Retinal pigment epithelial cell (primary cell): ENCODE data around the gene DUSP3.

Experiments
- DNase-seq: peaks from one replicate; pipeline ENCODE4 v3.0.0-alpha.2; 2010; ENCODE audit warnings: low read depth
- H3K4me3 ChIP-seq: 2 replicates; pipeline ENCODE4 v1.5.1; 2011; ENCODE audit warnings: mild to moderate bottlenecking, low read length, control low read depth, moderate library complexity
- TF ChIP-seq, protein P1 (sequence below): conservative IDR thresholded peaks from 2 replicates; pipeline ENCODE4 v1.5.1; 2011; ENCODE audit warnings: low read depth, low read length, control low read depth, inconsistent platforms

Gene DUSP3

DNA sequence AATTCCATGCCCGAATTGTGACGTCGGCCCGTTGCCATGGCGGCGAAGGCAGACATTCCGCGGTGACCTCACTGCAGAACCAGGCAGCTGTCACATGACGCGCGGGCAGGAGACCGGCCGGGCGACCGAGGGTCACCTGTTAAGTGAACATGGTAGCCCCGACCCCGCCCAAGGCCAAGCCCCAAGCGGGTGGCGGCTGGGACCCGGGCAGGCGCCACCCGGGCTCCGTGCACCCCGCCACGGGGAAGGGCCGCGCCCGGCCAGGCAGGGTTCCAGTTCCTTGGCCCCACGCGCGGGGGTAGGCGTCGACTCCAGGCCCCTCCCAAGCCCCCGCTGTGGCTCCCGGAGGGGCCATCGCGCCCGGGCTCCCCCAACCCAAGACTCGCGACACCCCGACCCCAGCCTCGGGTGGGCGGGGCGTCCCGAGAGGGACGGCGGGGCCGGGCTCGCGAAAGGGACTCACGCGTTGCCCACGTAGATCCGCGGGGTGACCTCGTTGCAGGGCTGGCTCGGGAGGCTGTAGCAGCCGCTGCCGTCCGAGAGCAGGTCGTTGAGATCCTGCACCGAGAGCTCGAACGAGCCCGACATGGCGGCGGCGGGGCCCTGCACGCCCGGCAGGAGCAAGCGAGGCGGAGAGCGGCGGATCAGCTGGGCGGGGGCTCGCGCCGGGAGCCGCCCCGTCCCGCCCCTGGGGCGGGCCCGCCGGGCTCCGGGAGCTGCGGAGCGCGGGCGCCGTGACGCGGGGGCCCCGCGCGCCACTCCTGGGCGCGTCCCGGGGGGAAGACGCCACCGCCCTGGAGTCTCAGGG, at the start of gene DUSP3:
DUSP3 (minus strand) TSS at position 641 of the 808 bp plus-strand sequence; CDS start at position 588, 53 bp downstream.
- TF ChIP-seq, protein P1, sequence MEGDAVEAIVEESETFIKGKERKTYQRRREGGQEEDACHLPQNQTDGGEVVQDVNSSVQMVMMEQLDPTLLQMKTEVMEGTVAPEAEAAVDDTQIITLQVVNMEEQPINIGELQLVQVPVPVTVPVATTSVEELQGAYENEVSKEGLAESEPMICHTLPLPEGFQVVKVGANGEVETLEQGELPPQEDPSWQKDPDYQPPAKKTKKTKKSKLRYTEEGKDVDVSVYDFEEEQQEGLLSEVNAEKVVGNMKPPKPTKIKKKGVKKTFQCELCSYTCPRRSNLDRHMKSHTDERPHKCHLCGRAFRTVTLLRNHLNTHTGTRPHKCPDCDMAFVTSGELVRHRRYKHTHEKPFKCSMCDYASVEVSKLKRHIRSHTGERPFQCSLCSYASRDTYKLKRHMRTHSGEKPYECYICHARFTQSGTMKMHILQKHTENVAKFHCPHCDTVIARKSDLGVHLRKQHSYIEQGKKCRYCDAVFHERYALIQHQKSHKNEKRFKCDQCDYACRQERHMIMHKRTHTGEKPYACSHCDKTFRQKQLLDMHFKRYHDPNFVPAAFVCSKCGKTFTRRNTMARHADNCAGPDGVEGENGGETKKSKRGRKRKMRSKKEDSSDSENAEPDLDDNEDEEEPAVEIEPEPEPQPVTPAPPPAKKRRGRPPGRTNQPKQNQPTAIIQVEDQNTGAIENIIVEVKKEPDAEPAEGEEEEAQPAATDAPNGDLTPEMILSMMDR, result no peak
- peak; percentile 79 for DNase-seq
- H3K4me3 ChIP-seq, result peak within 1 kb of the TSS; percentile 76

DNA sequence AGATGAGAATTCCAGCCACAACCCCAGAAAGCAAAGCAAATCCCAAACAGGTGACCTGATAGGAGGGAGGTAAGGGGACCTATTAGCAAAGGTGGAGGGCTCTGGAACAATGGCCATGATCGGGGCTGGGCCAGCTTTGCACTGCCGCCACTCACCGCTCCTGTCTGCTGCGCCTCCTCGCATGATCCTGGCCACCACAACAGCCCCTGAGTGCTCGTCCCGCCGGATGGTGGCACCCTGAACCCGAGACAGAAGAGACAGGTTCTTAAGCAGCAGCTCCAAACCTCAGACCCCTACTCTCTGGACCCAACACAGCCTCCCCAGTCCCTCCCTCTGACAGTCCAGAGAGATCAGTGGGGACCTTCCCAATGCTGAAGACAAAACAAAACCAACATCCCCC, 48.8 kb upstream of the DUSP3 start:
- no peak for DNase-seq
- H3K4me3 ChIP-seq, result no peak overlapping the region
- TF ChIP-seq, protein P1, result no peak

DNA sequence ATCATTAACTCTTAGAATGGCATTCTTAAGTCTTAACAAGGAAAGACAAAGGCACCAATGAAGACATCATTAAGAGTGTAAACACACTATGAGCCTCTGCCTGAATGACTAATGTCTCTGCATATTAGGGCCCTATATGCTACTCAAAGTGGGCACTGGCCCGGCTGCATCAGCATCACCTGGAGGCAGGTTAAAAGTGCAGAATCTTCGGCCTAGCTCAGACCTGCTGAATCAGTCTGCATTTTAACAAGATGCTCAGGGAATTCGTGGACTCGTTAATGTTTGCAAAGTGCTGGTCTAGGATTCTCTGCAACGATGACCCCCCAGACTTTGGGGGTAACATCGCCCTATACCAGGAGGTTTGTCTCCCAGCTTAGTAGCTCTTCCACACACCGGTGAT, 47.4 kb upstream of the DUSP3 start:
- H3K4me3 ChIP-seq, result no peak overlapping the region
- DNase-seq, result no peak
- TF ChIP-seq, protein P1, result no peak

DNA sequence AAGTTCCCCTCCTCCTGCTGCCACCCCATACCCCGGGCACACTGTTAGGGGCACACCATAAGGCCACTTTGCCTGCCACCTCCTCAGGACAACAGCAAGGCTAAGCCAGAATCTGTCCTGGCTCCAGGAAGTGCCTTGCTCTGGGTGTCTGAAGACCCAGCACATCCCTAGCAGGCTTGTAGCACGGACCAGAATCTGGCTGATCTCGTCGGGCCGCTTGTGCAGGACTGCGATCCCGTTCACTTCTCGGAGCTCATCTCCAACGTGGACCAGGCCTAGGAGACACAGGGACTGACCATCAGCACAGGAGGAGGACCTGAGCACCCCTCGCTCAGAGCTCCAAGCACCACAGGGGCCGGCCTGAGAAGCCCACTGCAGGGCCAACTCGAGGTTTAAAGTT, 46.8 kb upstream of the DUSP3 start:
- DNase-seq, result no peak
- TF ChIP-seq, protein P1, result no peak
- H3K4me3 ChIP-seq, result no peak overlapping the region

DNA sequence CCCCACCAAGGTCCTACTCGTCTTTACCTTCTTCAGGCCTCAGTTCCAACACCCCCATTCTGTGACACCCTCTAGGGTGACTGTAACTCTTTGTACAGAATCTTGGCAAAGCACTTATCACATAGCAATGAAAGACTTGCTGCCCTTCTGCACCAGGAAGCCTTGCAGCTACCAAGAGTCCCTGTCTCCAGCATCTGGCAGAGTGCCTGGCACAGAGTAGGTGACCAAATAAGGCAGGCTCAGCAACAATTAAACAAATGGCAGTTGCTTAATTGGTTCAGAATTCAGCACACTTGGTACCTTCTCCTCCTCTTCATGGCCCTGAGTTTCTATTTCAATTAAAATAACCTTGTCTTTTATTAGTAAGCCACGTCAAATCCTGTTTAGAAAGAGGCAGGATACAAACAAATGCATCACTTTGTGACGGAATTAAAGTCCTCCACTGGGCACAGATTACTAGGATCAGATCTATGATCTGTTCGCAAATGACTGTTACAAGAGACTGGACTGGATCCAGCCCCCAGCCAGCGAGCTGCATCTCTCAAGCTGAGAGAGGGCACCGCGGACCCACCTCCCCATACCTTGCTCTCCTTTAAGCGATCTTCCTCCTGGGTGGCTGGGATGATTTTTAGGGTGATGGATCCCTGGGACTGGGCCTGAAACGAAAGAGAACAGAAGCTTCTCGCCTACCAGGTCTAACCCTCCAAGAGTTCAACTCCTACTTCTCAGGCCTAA, 44.7 kb upstream of the DUSP3 start:
- H3K4me3 ChIP-seq, result no peak overlapping the region
- TF ChIP-seq, protein P1, result no peak
- DNase-seq, result no peak

DNA sequence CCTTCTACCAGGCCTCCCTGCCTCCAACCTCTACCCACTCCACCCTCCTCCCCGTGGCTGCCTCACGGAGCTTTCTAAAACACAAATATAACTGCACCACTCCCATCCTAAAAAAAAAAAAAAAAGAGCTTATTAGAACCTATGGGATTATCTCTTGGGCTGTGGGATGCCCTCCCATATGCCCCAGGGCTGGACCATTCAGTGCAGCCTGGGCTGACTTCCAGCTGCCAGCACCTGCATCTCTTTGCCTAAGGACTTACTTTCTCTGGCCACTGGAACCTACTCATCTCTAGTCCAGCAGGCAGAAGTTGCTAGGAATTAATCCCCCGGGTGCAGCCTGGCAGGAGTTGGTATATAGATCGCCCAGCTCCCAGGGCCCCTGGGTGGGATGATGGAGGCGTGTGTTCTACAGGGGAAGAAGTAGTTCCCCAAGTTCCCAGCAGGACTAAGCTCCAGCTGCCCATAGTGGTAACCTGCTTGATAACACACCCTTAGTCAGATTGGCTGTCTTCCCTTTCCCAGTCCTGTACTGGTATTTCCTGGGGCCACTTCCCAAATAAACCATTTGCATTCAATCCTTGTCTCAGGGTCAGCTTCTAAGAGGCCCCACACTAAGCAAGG, 43.9 kb upstream of the DUSP3 start:
- TF ChIP-seq, protein P1, result no peak
- DNase-seq, result no peak
- H3K4me3 ChIP-seq, result no peak overlapping the region
